ENCODE data around the gene ADK.

GRCh38 chr10:74587109-74587854 is 436.3 kb downstream of the ADK start:
- no peak for TF ChIP-seq CTCF (IDR thresholded peaks at IDR 0.05; ENCODE audit: poor library complexity)
- no peak for TF ChIP-seq EZH2 (IDR thresholded peaks at IDR 0.05; ENCODE audit: borderline replicate concordance)
